Stimulated activated effector memory CD8-positive, alpha-beta T cell treated with anti-CD3 and anti-CD28 coated beads, Interleukin-12 subunit alpha, Interleukin-12 subunit beta, amount 100 ng/mL, for 72 hours (primary cell): Measurements from ENCODE around the gene CLDN3.
A peak's percentile ranks its signal among the peaks of the same experiment; 100 is the strongest.

Experiments used
- ATAC-seq: fragments of 150-1000 bp; cut with Tn5 transposase; 2 replicates; pipeline ENCODE4 v1.10.0; 2021
- DNase-seq, 2 donors: peaks; one replicate each; pipeline ENCODE4 v3.0.0; 2021 to 2022; ENCODE audit warnings: low spot score in 2 of 2
- H3K27ac Mint-ChIP-seq: one replicate; pipeline ENCODE4 v1.8.0; 2022; ENCODE audit warnings: mild to moderate bottlenecking, mixed read lengths
- H3K36me3 Mint-ChIP-seq: one replicate; pipeline ENCODE4 v1.8.0; 2022; ENCODE audit warnings: mild to moderate bottlenecking, mixed read lengths
- H3K4me1 Mint-ChIP-seq: one replicate; pipeline ENCODE4 v1.8.0; 2022; ENCODE audit warnings: mixed read lengths
- H3K4me3 Mint-ChIP-seq: one replicate; pipeline ENCODE4 v1.8.0; 2022; ENCODE audit warnings: mild to moderate bottlenecking, mixed read lengths
- H3K9me3 Mint-ChIP-seq: one replicate; pipeline ENCODE4 v1.8.0; 2022; ENCODE audit warnings: mixed read lengths

The CLDN3 gene

DNA sequence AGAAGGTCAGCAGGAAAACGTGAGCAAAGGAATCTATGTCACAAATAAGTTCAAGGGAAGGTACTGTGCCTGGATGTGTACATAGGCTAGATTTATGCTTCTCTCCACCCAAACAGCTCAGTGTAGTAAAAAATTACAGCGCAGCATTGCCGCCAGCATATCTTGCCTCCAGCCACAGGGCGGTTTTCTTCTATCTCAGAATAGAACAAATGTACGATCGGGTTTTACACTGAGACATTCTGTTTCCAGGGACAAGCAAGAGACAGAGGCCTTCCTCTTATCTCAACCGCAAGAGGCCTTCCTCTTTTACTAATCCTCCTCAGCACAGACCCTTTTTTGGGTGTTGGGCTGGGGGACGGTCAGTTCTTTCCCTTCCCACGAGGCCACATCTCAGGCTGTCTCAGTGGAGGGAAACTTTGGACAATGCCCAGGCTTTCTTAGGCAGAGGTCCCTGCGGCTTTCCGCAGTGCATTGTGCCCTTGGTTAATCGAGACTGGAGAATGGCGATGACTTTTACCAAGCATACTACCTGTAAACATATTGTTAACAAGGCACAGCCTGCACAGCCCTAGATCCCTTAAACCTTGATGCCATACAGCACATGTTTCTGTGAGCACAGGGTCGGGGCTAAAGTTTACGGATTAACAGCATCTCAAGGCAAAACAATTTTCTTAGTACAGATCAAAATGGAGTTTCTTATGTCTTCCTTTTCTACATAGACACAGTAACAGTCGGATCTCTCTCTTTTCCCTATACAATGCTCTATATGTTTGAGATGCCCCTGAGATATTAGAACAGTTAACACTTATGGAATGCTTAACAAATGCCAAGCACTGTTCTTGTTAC is 19.9 kb downstream of the CLDN3 start:
- no peak for ATAC-seq
- Mint-ChIP-seq H3K9me3 (no peaks in the 10 kb centered on the region), H3K4me3 (no peak overlapping the region), H3K27ac (no peak overlapping the region), H3K36me3 (no peaks in the 10 kb centered on the region), H3K4me1 (no peaks in the 10 kb centered on the region)
- DNase-seq: no peak

DNA sequence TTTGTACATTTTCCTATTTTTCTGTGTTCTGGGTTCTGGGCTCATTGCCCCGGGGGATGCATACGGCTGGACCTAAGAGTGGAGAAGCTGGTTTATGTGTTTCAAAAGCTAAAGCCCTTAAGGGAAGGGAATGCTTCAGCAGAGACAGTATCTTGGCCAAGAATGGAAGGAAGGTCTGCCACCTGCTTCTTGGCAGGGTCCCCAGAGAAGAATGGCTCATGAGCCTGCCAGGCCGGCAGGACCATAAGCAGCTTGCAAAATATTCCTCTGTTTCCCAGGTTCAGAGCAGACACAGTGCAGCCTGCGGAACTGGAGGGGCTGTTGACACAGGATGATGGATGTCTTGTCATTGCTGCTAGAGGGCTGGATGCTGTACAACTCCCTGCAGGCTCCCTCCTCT is 23.7 kb downstream of the CLDN3 start:
- Mint-ChIP-seq H3K27ac (no peak overlapping the region), H3K4me1 (no peaks in the 10 kb centered on the region), H3K4me3 (no peak overlapping the region), H3K36me3 (no peaks in the 10 kb centered on the region), H3K9me3 (no peaks in the 10 kb centered on the region)
- DNase-seq: no peak
- ATAC-seq: no peak

DNA sequence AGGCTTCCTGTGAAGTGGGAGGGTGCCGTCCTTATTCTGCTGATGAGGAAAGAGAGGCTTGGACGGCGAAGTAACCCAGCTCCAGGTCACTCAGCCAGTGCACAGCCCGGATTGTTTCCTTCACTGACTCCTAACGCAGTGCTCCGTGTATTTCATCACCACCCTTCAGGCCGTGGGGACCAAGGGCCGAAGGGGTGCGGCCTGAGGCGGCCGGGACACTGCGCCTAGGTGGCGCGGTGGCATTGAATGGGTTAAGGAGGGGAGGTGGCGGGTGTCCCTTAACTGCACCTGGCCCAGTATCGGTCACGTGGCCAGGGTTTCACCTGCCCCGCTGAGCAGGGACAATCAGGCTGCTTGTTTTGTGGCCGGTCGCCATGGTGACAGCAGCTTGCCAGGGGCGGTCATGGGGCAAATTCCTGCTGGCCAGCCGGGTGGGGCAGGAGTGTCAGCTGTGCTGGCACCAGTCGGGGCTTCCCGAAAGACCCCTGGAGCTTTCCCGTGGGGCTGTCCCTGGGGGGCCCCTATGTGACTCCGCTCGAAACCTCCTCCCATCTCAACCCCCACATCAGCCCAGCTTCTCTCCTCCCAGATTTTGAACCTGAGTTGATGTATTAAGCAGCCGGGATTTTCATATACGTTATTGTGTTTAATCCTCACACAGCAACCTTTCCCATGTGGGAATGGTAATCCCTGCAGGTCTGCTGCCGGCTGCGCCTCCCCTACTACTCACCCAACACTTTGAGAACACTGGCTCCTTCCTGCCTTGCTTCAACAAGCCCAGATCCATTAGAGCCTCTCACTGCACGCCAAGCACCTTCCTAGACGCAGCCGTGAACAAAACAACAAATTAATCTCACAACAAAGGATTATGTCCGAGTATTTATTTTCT is 27.1 kb downstream of the CLDN3 start:
- Mint-ChIP-seq H3K4me3 (no peak overlapping the region), H3K9me3 (no peaks in the 10 kb centered on the region), H3K36me3 (no peaks in the 10 kb centered on the region), H3K27ac (peak overlapping the region; percentile 10), H3K4me1 (peaks cover 9% of the 10 kb centered on the region)
- ATAC-seq (no peak), DNase-seq (no peak)

DNA sequence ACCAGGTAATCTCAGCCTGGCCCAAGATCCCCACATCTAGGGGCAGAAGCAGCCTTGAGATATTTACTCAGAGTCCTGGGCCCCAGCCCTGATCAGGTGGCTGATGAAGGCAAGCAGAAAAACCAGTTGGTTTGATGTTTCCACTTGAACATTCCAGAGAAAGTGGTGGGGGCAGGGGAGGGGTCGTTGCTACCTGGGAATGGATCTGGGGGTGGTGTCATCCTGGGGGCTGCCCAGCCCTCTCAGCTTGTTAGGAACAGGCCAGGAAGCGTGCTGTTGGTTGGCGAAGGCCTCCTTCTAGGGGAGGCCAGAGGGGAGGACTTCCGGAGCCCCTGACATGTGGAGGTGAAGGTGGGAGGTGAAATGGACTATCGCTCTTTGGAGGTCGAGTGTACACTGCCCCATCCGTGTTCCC is 27.7 kb downstream of the CLDN3 start:
- Mint-ChIP-seq H3K27ac (no peak overlapping the region), H3K36me3 (peaks cover 3% of the 10 kb centered on the region), H3K9me3 (no peaks in the 10 kb centered on the region), H3K4me1 (peaks cover 16% of the 10 kb centered on the region), H3K4me3 (no peak overlapping the region)
- DNase-seq (no peak), ATAC-seq (no peak)

DNA sequence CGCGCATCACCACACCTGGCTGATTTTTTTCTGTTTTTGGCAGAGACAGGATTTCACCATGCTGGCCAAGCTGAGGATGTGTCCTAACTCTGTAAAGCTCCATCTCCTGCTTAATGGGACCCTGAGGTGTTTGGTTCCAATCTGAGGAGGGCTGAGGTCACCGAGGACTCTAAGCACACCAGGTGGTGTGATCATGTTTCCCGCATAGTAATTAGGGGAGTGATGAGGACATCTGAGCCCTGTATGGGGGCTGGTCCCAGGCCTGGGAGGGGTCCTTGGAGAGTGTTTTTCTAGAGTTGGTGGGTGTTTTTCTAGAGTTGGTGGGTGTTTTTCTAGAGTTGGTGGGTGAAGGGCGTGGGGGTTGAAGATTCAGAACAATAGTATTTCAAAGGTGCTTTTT is 28.5 kb downstream of the CLDN3 start:
- Mint-ChIP-seq H3K27ac (no peak overlapping the region), H3K4me1 (peaks cover 19% of the 10 kb centered on the region), H3K9me3 (no peaks in the 10 kb centered on the region), H3K4me3 (no peak overlapping the region), H3K36me3 (peaks cover 10% of the 10 kb centered on the region)
- no peak for DNase-seq
- no peak for ATAC-seq

DNA sequence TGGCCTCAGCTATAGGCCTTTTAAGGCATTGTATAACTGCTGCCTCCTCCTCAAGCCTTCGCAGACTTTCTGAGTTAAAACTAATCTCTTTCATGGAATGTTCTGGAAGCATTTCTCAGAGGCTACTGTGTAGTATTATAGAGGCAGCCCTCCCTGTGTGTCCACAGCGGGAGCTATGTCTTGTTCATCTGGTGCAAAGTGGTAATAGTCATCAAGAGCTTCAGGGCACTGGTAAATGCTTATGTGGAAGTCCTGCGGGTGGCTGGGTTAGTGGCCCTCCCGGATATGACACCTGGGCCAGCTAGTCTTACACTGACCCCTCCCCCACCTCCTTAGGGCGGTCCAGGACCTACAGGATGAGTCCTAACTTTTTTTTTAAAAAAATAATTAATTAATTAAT is 29.3 kb downstream of the CLDN3 start:
- ATAC-seq (no peak), DNase-seq (no peak)
- Mint-ChIP-seq H3K9me3 (no peaks in the 10 kb centered on the region), H3K27ac (no peak overlapping the region), H3K4me3 (peak overlapping the region; percentile 10), H3K36me3 (peaks cover 16% of the 10 kb centered on the region), H3K4me1 (peaks cover 19% of the 10 kb centered on the region)

DNA sequence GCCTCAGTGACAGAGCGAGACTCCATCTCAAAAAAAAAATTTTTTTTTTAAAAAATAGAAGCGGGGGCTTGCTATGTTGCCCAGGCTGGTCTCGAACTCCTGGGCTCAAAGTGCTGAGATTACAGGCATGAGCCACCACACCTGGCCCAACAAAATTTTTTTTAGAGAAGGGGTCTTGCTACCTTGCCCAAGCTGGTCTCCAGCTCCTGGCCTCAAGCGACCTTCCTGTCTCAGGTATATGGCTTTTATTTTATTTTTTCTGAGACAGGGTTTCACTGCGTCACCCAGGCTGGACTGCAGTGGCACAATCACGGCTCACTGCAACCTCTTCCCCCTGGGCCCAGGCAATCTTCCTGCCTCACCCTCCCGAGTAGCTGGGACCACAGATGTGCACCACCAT is 29.9 kb downstream of the CLDN3 start:
- no peaks in the 10 kb centered on the region for H3K9me3 Mint-ChIP-seq
- no peak overlapping the region for H3K27ac Mint-ChIP-seq
- H3K36me3 Mint-ChIP-seq: peaks cover 16% of the 10 kb centered on the region
- peaks cover 20% of the 10 kb centered on the region for H3K4me1 Mint-ChIP-seq
- DNase-seq (no peak), ATAC-seq (no peak)
- peak overlapping the region; percentile 10 for H3K4me3 Mint-ChIP-seq

DNA sequence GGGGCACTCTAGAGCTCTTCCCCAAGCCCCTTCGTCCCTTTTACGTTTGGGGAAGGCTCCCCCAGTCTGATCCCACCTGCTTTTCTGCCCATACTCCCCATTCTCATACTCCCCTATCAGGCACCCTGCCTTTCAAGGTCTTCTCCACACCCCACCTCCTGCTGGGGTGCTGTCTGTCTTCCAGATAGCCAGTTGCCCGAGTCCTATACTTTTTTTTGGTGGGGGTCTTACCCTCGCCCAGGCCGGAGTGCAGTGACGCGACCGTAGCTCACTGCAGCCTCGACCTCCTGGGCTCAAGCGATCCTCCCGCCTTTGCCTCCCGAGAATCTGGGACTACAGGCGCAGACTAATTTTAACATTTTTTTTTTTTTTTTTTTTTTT is 30.7 kb downstream of the CLDN3 start:
- Mint-ChIP-seq H3K4me1 (peaks cover 28% of the 10 kb centered on the region), H3K4me3 (peak overlapping the region; percentile 91), H3K9me3 (no peaks in the 10 kb centered on the region), H3K36me3 (peaks cover 16% of the 10 kb centered on the region), H3K27ac (peak overlapping the region; percentile 89)
- ATAC-seq: no peak
- DNase-seq: no peak

DNA sequence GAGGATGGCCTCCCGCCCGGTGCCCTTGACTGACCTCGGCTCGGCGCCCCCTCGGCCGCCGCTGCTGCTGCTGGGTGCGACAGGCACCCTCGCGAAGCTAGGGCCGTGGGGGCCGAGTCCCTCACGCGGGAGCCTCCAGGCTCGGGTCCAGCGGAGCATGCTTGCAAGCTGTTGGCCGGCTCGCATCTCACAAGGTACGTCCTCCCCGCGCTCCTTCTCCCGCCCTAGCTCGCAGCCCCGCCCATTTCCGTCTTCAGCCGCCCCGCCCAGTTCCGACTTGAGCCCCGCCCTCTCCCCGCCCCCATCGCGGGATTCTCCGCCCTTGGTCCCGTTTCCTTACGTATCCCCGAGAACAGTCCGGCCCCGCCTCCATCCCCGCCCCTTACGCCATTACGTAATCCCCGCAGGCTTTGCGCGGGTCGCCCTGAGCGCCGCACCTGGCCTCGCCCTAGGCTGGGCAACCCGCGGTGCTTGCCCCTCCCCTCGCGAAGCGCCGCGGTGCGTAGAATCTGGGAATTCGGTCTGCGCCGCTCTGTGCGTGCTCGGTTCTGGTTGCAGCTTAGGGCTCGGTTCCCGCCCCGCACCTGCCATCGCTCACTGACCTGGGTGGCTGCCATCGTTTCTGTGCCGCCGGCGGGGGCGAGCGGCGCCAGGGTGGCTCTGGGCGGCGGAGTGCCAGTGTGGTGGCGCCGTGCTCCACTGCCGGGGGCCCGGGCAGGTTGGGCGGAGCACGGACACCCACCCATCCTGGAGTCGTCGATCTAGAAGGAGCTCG is 31.3 kb downstream of the CLDN3 start, which contains the start of gene ABHD11:
Gene ABHD11 (minus strand): TSS at position 191 of the 775 bp plus-strand sequence. CDS start 32 bp downstream, at position 159.
- Mint-ChIP-seq H3K4me1 (peaks cover 29% of the 10 kb centered on the region), H3K9me3 (no peaks in the 10 kb centered on the region)

DNA sequence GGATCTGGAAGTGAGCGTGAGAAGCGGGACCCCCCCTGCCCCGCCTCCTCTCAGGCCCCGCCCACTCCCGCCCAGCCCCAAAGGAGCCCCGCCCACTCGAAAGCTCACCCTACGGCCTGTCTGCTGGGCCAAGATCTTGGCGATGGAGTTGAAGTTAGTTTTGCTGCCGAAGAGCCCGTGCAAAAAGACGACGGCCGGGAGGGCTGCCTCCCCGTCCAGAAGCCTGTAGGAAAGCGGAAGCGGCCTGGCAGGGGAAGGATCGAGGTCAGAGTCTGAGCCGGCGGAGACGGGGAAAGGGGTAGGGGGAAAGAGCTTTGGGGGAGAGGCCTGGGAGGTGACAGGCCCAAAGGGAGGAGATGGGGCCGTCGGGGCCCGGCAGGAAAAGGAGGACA is 31.9 kb downstream of the CLDN3 start:
- H3K4me1 Mint-ChIP-seq: peaks cover 29% of the 10 kb centered on the region
- H3K36me3 Mint-ChIP-seq: peaks cover 16% of the 10 kb centered on the region
- DNase-seq: peak; percentile 49 to 77
- H3K27ac Mint-ChIP-seq: peak overlapping the region; percentile 89
- H3K9me3 Mint-ChIP-seq: no peaks in the 10 kb centered on the region
- peak overlapping the region; percentile 91 for H3K4me3 Mint-ChIP-seq
- ATAC-seq: peak; percentile 9

More for the DNA sequence above, 31.3 kb downstream of the CLDN3 start, which contains the start of gene ABHD11:
- peaks cover 16% of the 10 kb centered on the region for H3K36me3 Mint-ChIP-seq
- peak within 1 kb of the TSS; percentile 89 for H3K27ac Mint-ChIP-seq
- H3K4me3 Mint-ChIP-seq: peak within 1 kb of the TSS; percentile 91
- ATAC-seq: peak; percentile 92
- peak; percentile 97 to 99 for DNase-seq

DNA sequence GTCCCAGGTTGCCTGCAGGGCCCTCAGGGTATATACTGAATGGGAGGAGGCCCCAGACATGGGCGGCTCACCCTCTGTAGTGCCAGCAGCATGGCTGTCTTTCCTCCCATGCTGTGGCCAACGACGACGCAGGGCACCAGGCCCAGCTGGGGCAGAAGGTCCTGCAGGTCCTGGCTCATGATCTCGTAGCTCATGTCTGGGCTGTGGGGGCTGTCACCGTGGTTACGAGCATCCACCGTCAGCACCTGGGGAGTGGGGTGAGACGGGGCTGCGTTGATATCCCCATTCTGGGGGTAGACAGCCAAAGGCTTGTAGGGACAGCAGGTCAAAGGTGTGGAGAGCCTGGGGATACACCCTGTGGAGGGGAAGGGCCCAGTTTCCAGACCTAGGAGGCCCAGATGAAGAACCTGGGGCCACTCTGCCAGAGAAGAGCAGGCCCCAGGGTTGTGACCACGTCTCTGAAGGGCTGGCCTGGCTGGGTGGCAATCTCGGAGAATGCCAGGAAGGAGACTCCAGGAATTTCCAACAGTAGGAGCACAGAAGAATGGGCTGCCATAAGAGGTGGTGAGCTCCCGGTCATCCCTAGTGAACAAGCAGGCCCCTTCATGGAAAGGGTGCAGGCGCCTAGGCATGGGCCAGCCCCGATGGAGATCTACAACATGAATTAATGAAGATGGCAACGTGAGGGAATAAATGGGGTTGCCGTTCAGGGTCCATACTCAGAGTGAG is 32.4 kb downstream of the CLDN3 start:
- ATAC-seq (no peak), DNase-seq (no peak)
- Mint-ChIP-seq H3K4me1 (peaks cover 29% of the 10 kb centered on the region), H3K36me3 (peaks cover 16% of the 10 kb centered on the region), H3K27ac (peak overlapping the region; percentile 89), H3K4me3 (peak overlapping the region; percentile 91), H3K9me3 (no peaks in the 10 kb centered on the region)

DNA sequence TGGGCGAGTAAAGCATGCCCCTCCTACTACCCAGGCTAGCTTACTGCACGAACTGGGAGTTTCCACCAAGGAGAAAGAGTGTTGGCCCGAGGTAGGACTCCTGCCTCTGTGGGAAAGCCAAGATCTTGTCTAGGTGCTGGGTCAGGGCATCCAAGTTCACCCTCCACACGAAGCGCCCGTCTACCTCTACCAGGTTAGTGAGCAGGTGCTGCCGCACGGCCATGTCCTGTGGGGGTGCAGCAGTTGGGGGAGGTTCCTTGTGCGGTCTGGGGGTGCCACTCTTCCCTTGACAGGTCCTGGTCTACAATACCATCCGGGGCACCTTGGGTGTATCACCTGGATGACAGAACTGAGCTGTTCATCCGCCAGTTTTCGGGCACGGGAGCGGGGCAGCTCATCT is 33.2 kb downstream of the CLDN3 start:
- DNase-seq (no peak), ATAC-seq (no peak)
- Mint-ChIP-seq H3K4me1 (peaks cover 29% of the 10 kb centered on the region), H3K9me3 (no peaks in the 10 kb centered on the region), H3K36me3 (peaks cover 16% of the 10 kb centered on the region), H3K4me3 (peak overlapping the region; percentile 91), H3K27ac (no peak overlapping the region)

DNA sequence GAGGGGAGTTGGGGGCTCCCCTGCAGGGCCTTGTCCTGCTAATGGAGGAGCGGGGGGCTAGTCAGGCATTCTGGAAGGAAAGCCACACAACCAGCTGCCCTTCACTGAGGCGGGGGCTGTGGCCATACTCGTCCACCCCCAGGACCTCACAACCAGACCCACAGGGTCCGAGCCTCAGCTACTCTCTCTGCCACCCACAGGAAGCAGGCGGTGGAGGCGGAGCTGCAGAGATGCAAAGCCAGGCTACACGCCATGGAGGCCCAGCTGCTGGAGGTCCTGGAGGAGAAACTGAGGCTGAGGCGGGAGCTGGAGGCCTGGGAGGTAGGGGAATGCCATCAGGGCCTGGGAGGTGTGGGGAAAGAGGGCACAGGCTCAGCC is 34.6 kb downstream of the CLDN3 start:
- Mint-ChIP-seq H3K4me3 (no peak overlapping the region), H3K4me1 (peaks cover 29% of the 10 kb centered on the region), H3K36me3 (peaks cover 16% of the 10 kb centered on the region), H3K27ac (no peak overlapping the region), H3K9me3 (no peaks in the 10 kb centered on the region)
- no peak for ATAC-seq
- no peak for DNase-seq

DNA sequence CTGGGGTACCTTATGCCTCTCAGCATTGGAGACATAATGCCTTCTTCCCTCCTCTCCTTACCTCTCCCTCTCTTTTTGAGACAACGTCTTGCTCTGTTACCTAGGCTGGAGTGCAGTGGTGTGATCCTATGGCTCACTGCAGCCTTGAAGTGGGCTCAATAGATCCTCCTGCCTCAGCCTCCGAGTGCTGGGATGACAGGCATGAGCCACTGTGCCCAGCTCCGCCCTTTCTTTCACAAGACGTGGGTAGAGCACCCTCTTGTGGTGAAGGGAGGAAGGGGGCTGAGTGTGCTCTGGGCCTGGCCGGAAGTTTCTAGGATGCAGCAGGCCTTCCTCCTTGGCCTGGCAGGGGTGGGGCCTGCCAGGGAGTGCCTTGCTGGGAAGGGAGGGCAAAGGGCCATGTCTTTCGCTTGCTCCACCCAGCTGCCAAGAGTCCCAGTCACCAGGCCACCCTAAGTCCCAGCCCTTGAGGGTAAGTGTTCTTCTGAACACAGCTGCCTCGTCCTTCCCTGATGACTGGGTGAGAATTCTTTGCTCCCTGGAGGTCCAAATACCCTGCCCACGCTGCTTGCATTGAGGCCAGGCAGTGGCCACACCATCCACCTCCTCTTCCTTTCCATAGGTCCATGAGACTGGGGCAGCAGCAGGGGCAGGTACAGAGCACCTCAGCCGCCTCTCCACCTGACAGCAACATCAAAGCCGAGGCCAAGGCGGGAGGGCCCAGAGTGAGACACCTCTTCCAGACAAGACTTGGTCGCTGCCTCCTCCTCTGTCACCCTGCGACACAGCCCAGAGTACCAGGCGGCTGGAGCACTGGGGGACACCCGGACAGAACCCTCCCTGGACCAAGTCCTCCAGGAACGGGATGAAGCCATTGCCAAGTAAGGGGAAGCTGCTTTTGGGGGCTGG is 35.2 kb downstream of the CLDN3 start:
- ATAC-seq (peak; percentile 73), DNase-seq (peak; percentile 72 to 89)
- H3K36me3 Mint-ChIP-seq: peaks cover 16% of the 10 kb centered on the region
- H3K9me3 Mint-ChIP-seq: no peaks in the 10 kb centered on the region
- peak overlapping the region; percentile 3 for H3K27ac Mint-ChIP-seq
- H3K4me3 Mint-ChIP-seq: no peak overlapping the region
- H3K4me1 Mint-ChIP-seq: peaks cover 29% of the 10 kb centered on the region
